Occipital lobe (tissue), 2 donors: ENCODE data around the gene PSMD12. TPM values are rescaled to one million over a fixed set of nuclear protein-coding genes. Genes with fewer than 3 reads are reported as not detected.

Experiments
- DNase-seq: peaks from one replicate; lab custom pipeline; 2025; lab: John Stamatoyannopoulos, UW
- total RNA-seq: library from RNA; depleted of rRNA; stranded (reverse); fragments of >200 nt; gene quantifications from one replicate; pipeline ENCODE4 v1.2.3, GENCODE V29; 2014

The PSMD12 gene
- total RNA-seq, 1 donor from 2014 or later = 53.5 TPM

- no peak for DNase-seq
Measured at GRCh38 chr17:67386965-67387551, 20.7 kb upstream of the PSMD12 start.

- DNase-seq = no peak
Measured at GRCh38 chr17:67385122-67385988, 19.0 kb upstream of the PSMD12 start.

DNA sequence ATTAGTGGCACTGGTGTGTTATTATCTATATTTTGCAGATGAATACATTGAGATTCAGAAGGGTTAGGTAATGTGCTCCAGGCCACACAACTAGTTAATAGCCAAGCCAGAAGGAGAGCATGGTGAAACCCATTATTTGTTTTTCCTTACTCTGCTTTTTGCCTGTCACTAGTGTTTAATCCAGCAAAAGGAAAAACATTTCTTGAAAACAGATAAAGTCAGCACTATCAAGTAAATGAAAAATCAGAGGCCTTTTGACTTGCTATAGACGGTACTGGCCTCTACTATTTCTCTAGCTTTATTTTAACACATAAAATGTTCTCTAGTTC, 15.5 kb upstream of the PSMD12 start:
- DNase-seq = no peak

DNA sequence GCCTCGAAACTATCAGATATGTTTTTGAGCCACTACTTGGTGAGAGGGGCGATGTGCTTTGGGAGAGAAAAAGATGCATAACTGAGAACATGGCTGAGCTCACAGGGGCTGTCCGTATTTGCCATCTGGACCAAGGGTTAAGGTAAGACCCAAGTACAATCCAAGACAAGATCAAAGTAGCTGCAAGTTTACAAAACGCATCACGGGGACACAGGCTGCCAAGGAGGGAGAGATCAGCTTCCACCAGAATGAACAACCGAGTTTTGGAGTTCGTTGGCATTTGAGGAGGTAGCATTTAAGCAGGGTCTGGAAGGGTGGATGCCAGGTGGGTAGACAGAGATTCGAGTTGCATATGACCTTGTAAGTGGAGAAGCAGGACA, 12.9 kb upstream of the PSMD12 start:
- no peak for DNase-seq

DNA sequence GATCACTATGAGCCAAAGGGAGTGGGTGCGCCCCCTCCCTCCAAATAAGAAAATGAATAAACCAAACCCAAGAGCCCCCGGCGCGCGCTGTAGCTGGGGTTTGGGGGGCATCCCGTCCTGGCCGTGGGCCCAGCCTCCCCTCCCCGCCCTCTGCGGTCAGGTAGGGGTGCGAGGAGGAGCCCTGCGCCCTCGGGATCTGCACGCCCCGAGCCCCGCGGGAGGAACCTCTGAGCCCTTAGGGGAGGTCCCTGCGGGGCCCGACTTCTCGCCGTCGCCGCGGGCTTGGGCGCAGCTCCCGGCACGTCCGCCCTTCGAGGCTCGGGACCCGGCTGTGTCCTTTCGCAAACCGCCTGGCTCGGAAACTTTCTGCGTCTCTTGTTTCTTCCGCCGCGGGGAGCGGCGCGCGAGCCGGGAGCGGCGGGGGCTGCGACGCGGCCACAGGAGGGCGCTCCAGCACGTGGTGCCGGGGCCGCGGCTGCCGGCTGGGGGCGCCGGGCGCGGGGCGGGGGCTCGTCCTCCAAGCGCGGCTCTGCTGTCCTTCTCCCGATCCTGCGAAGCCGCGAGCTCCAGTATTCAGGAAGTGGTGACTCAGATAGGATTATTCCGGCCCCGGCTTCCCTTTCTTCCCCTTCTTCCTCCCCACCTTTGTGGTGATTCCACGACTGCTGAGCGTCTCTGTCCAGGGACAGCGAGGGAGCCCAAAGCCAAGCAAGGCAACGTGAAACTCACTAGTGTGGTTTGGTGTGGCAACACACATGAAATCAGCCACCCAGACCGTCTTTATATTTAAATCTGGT, 12.3 kb upstream of the PSMD12 start:
- DNase-seq = peak; percentile 52

- DNase-seq = peak; percentile 19
Measured at GRCh38 chr17:67377488-67378453, 11.4 kb upstream of the PSMD12 start.

DNA sequence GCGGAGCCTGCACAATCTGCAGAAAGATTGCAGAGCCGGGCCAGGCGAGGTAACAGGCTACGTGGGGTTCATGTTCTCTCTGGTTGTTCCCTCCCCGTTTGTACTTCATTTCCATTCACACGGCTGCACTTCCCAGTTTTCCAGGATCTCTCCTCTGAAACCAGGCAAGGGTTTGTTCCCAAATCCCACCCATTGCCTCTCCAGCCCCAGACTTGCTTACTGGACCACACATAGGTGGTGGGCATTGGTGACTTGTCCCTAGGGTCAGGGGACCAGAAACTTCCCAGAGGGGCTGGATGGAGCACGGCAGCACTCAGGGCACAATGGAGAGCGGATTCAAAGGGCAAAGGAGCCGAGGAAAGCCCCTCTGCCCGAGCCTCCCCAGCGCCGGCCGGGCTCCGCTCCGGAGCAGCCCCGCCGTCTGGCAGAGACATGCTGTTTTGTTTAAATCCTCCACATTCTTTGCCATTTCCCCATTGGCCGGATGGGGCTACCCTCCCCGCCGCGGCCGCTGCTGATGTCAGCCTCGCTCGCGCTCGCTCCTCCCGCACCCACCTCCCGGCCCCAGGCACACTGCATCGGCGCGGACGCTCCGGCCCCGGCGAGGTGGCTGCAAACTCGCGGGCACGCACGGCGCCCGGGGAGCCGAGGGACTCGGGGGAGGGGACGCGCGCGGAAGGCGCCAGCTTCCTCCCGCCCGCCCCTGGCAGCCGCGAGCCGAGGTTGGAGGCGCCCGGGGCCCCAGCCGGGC, 10.5 kb upstream of the PSMD12 start, which contains the start of gene PITPNC1:
PITPNC1 (plus strand) TSS at position 545 of the 751 bp plus-strand sequence.
- peak; percentile 80 for DNase-seq

DNA sequence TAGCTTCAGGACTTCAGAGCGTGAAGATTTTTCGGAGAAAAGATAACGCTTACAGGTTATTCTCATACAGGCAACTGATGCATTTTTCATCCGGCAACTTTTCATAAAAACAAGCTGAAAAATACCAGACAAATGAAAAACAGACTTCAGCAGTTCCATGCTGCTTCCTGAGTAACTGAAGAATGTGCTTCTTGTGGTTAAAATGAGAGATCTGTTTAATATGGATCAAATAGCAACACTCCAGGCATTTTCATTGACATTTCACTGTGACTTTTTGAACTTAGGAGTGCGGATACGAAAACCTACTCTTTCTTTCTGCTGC, 10.0 kb upstream of the PSMD12 start:
- no peak for DNase-seq

DNA sequence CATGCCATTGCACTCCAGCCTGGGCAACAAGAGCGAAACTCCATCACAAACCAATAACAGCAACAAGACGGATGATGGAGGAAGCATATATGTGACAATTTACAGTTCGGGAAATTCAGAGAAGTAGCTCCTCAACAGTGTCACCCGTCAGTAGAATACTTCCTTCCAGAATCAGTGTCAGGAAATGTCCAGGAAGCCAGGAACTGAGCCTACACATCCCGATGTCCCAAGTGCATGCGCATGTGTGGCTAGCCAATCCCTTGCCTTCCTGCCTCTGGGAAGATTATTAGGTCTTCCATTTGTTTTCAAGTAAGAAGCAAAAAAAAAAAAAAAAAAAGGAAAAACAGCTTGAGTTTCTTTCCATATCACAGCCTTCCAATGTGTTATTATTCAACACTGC, 9.3 kb upstream of the PSMD12 start:
- DNase-seq = no peak

- no peak for DNase-seq
Measured at GRCh38 chr17:67375054-67375427, 8.7 kb upstream of the PSMD12 start.

GRCh38 chr17:67374329-67375053, 8.1 kb upstream of the PSMD12 start:
- DNase-seq = peak; percentile 60

GRCh38 chr17:67372751-67373150, 6.4 kb upstream of the PSMD12 start:
- no peak for DNase-seq

DNA sequence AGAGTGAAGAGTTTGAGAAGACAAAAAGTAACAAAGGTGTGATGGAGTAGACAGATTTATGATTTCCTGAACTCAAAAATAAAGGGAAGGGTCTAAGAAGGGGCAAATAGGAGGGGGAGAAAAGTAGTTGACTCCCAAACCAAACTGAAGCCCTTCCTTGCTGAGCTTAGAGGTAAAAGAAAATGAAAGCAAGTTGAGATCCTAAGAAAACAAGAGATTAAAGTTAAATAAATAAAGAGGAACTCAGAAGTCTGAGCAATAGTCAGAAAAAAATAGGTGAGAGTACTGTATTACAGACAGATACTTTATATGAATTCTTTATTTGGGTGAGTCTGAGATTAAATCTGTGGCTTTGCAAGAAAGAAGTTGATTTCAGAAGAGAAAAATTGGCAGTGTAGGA, 3.3 kb upstream of the PSMD12 start:
- no peak for DNase-seq

- no peak for DNase-seq
Measured at GRCh38 chr17:67365738-67366192, 612 bp downstream of the PSMD12 start.

GRCh38 chr17:67364847-67365737, 1.3 kb downstream of the PSMD12 start:
- DNase-seq = no peak

GRCh38 chr17:67362173-67362572, 4.2 kb downstream of the PSMD12 start:
- DNase-seq = no peak

- DNase-seq = no peak
Measured at GRCh38 chr17:67360880-67361279, 5.5 kb downstream of the PSMD12 start.

GRCh38 chr17:67359960-67360791, 6.2 kb downstream of the PSMD12 start:
- DNase-seq = no peak
